B cell (primary cell): ENCODE measurements around the gene TBRG4. TPM values are rescaled to one million over a fixed set of nuclear protein-coding genes. Genes with fewer than 3 reads are reported as not detected.

Experiments used
- ATAC-seq: fragments of 200-7000 bp; cut with Tn5 transposase; one replicate; pipeline ENCODE4 v1.10.0; 2021; ENCODE audit warnings: low read depth, mild to moderate bottlenecking, moderate number of reproducible peaks, moderate library complexity
- CTCF ChIA-PET: fragments of 350-600 bp; sonication (Branson Sonifier 250); formaldehyde crosslinking; loops from one replicate; lab custom pipeline; 2021; ENCODE audit warnings: antibody characterized with exemption, inconsistent platforms; lab: Charles Lee
- POLR2A ChIA-PET: fragments of 350-600 bp; sonication (Branson Sonifier 250); formaldehyde crosslinking; loops from one replicate; lab custom pipeline; 2021; ENCODE audit warnings: antibody characterized with exemption; lab: Charles Lee
- DNase-seq: peaks from one replicate; pipeline ENCODE4 v3.0.0; 2013
- H2AFZ ChIP-seq: 2 replicates; pipeline ENCODE4 v1.6.1; 2012; ENCODE audit warnings: mild to moderate bottlenecking, low read depth, low read length; ENCODE audit not compliant: insufficient read depth, poor library complexity, severe bottlenecking
- H3K27ac ChIP-seq, 2 donors: 1 replicate in 1 of 2; 2 replicates in 1 of 2; pipeline ENCODE4 v1.5.1; 2012 to 2013; ENCODE audit warnings: low read length in 2 of 2, mild to moderate bottlenecking in 2 of 2, moderate library complexity in 1 of 2
- H3K27me3 ChIP-seq, 4 experiments: fragments of 200-600 bp in 1 of 4; sonication (generic) in 1 of 4; replicated peaks in 1 of 4; 1 replicate in 2 of 4; 2 replicates in 2 of 4; pipeline versions ENCODE4 v1.6.1 to v1.7.0; 2013 to 2016; ENCODE audit warnings: low read length in 3 of 4, mild to moderate bottlenecking in 2 of 4, mixed read lengths in 1 of 4, moderate library complexity in 1 of 4; ENCODE audit not compliant: insufficient read depth in 4 of 4, control insufficient read depth in 3 of 4; ENCODE audit errors: control extremely low read depth in 1 of 4
- H3K36me3 ChIP-seq, 2 experiments: replicated peaks in 1 of 2; 1 replicate in 1 of 2; 2 replicates in 1 of 2; pipeline versions ENCODE4 v1.6.1 to v1.7.1; 2013; ENCODE audit warnings: low read length in 1 of 2; ENCODE audit not compliant: insufficient read depth in 2 of 2, control insufficient read depth in 1 of 2; ENCODE audit errors: control extremely low read depth in 1 of 2, extremely low read depth in 1 of 2
- H3K4me1 ChIP-seq, 2 donors: fragments of 200-600 bp in 1 of 2; sonication (generic) in 1 of 2; 1 replicate in 1 of 2; 2 replicates in 1 of 2; pipeline versions ENCODE4 v1.5.1 to v1.6.1; 2013 to 2017; ENCODE audit warnings: low read length in 2 of 2; ENCODE audit not compliant: control insufficient read depth in 2 of 2, insufficient read depth in 2 of 2
- H3K4me2 ChIP-seq: replicated peaks from 2 replicates; pipeline ENCODE3; 2012; ENCODE audit warnings: mild to moderate bottlenecking, low read depth, low read length; ENCODE audit not compliant: poor library complexity, severe bottlenecking
- H3K4me3 ChIP-seq, 5 experiments: fragments of 200-600 bp in 1 of 5; sonication (generic) in 1 of 5; 1 replicate in 3 of 5; 2 replicates in 2 of 5; pipeline versions ENCODE4 v1.5.1 to v1.7.0; 2011 to 2016; ENCODE audit warnings: low read length in 4 of 5, mild to moderate bottlenecking in 4 of 5, low read depth in 2 of 5, control low read depth in 1 of 5, moderate library complexity in 1 of 5; ENCODE audit not compliant: insufficient read depth in 1 of 5; ENCODE audit errors: control extremely low read depth in 1 of 5, extremely low read depth in 1 of 5
- H3K79me2 ChIP-seq: fragments of 200-600 bp; sonication (generic); one replicate; pipeline ENCODE4 v1.6.0; 2016; ENCODE audit warnings: low read length; ENCODE audit not compliant: control insufficient read depth, insufficient read depth
- H3K9ac ChIP-seq: fragments of 200-600 bp; sonication (generic); 2 replicates; pipeline ENCODE4 v1.6.1; 2017; ENCODE audit warnings: mild to moderate bottlenecking, low read length, moderate library complexity
- H3K9me3 ChIP-seq, 3 donors: one replicate each; pipeline versions ENCODE4 v1.6.1 to v1.7.1; 2013; ENCODE audit warnings: low read length in 2 of 3; ENCODE audit not compliant: control insufficient read depth in 2 of 3, insufficient read depth in 1 of 3; ENCODE audit errors: control extremely low read depth in 1 of 3
- H4K20me1 ChIP-seq: 2 replicates; pipeline ENCODE4 v1.6.0; 2012; ENCODE audit warnings: mild to moderate bottlenecking, low read length; ENCODE audit not compliant: insufficient read depth, control insufficient read depth, poor library complexity, severe bottlenecking
- H3K27ac Mint-ChIP-seq: one replicate; pipeline ENCODE4 v1.8.0; 2021; ENCODE audit warnings: mixed read lengths
- H3K27me3 Mint-ChIP-seq: one replicate; pipeline ENCODE4 v1.8.0; 2021; ENCODE audit warnings: mixed read lengths
- H3K4me1 Mint-ChIP-seq: one replicate; pipeline ENCODE4 v1.8.0; 2021; ENCODE audit warnings: mixed read lengths
- H3K4me3 Mint-ChIP-seq: one replicate; pipeline ENCODE4 v1.8.0; 2021; ENCODE audit warnings: mixed read lengths
- H3K9me3 Mint-ChIP-seq: one replicate; pipeline ENCODE4 v1.8.0; 2022; ENCODE audit warnings: mixed read lengths; ENCODE audit not compliant: insufficient read depth
- CTCF ChIP-seq: fragments of 200-600 bp; IDR thresholded peaks from one replicate; pipeline ENCODE4 v1.8.0; 2022; ENCODE audit warnings: antibody characterized with exemption, mild to moderate bottlenecking
- EZH2 ChIP-seq: IDR thresholded peaks from 2 replicates; pipeline ENCODE4 v1.6.1; 2012; ENCODE audit warnings: borderline replicate concordance, low read depth, mild to moderate bottlenecking, moderate library complexity, low read length; ENCODE audit not compliant: insufficient read depth, poor library complexity, severe bottlenecking
- WGBS: methylation state at CpG from one replicate; pipeline ENCODE4 v1.1.5; 2013; ENCODE audit warnings: missing lambda C conversion rate; ENCODE audit not compliant: insufficient coverage; 5-methylcytosine and 5-hydroxymethylcytosine counted together
- intact Hi-C: fragments of 100-400 bp; cut with micrococcal nuclease; formaldehyde crosslinking; loops from one replicate; pipeline ENCODE4 v1.10.0; 2022
- polyA plus RNA-seq: library from polyadenylated mRNA; depleted of rRNA; stranded (reverse); fragments of >200 nt; gene quantifications from 2 replicates; pipeline ENCODE4 v1.2.3, GENCODE V29; 2012
- total RNA-seq, 2 donors: library from RNA; stranded (reverse); fragments of 120-200 nt in 1 of 2; gene quantifications; 1 replicate in 1 of 2; 2 replicates in 1 of 2; pipeline versions ENCODE4 v1.2.3 to v1.2.4, GENCODE V29; 2013 to 2022

The TBRG4 gene
- total and polyA plus RNA-seq, 2 donors (not counting 1 experiment from before 2014, with no cell fraction given) = 92.8 to 111 TPM

GRCh38 chr7:45105588-45106188, 5.8 kb downstream of the TBRG4 start:
- Histone ChIP-seq H3K9ac (no peak overlapping the region), H3K9me3 (no peaks in the 10 kb centered on the region), H3K4me1 (peaks cover 13 to 26% of the 10 kb centered on the region in 2 donors), H3K27ac (no peak overlapping the region), H3K4me2 (no peak overlapping the region), H3K36me3 (peaks cover 0 to 86% of the 10 kb centered on the region in 2 experiments), H3K79me2 (peaks cover 74% of the 10 kb centered on the region), H3K4me3 (no peak overlapping the region), H2AFZ (no peak overlapping the region), H4K20me1 (peaks cover 87% of the 10 kb centered on the region), H3K27me3 (no peaks in the 10 kb centered on the region)
- no peaks in the 10 kb centered on the region for H3K9me3 Mint-ChIP-seq
- H3K4me1 Mint-ChIP-seq = peaks cover 28% of the 10 kb centered on the region
- ChIA-PET CTCF (interaction anchor here (1.3 kb wide), 1 partner anchor 248 kb away, joined by 3 read pairs; no protein-coding TSS in a partner anchor), POLR2A (no interaction called here)
- DNase-seq = no peak
- WGBS = 96% methylated on average over 8 of the region's 8 CpGs
- ATAC-seq = no peak
- intact Hi-C loops = no loop called here
- TF ChIP-seq EZH2 = no peak
- no peak for TF ChIP-seq CTCF
- no peak overlapping the region for H3K4me3 Mint-ChIP-seq
- no peak overlapping the region for H3K27ac Mint-ChIP-seq
- H3K27me3 Mint-ChIP-seq = no peaks in the 10 kb centered on the region

- Histone ChIP-seq H3K4me2 (no peak overlapping the region), H3K4me1 (peaks cover 7 to 20% of the 10 kb centered on the region in 2 donors), H3K79me2 (peaks cover 68% of the 10 kb centered on the region), H3K4me3 (no peak overlapping the region), H3K9ac (no peak overlapping the region), H3K27ac (no peak overlapping the region), H3K9me3 (no peaks in the 10 kb centered on the region), H4K20me1 (peaks cover 88% of the 10 kb centered on the region), H3K36me3 (peaks cover 0 to 92% of the 10 kb centered on the region in 2 experiments), H2AFZ (no peak overlapping the region), H3K27me3 (no peaks in the 10 kb centered on the region)
- POLR2A ChIA-PET = no interaction called here
- no peaks in the 10 kb centered on the region for H3K27me3 Mint-ChIP-seq
- intact Hi-C loops = no loop called here
- H3K9me3 Mint-ChIP-seq = no peaks in the 10 kb centered on the region
- no peak for DNase-seq
- peaks cover 24% of the 10 kb centered on the region for H3K4me1 Mint-ChIP-seq
- no peak for ATAC-seq
- H3K27ac Mint-ChIP-seq = no peak overlapping the region
- CTCF ChIA-PET = interaction anchor here (1.3 kb wide), 1 partner anchor 248 kb away, joined by 3 read pairs; no protein-coding TSS in a partner anchor
- WGBS = 96% methylated on average over 12 of the region's 12 CpGs
- no peak overlapping the region for H3K4me3 Mint-ChIP-seq
- TF ChIP-seq EZH2 (no peak), CTCF (no peak)
Measured at GRCh38 chr7:45104844-45105587, 6.5 kb downstream of the TBRG4 start.
